Measurements from ENCODE around the gene L2HGDH. TPM values are rescaled to one million over a fixed set of nuclear protein-coding genes. Genes with fewer than 3 reads are reported as not detected.

The L2HGDH gene
- total RNA-seq, 1 donor from 2014 or later = 11.8 TPM

- intact Hi-C loops (cut with micrococcal nuclease) = no loop called here
These were observed 28.0 kb upstream of the L2HGDH start for GRCh38 chr14:50340045-50340444.

DNA sequence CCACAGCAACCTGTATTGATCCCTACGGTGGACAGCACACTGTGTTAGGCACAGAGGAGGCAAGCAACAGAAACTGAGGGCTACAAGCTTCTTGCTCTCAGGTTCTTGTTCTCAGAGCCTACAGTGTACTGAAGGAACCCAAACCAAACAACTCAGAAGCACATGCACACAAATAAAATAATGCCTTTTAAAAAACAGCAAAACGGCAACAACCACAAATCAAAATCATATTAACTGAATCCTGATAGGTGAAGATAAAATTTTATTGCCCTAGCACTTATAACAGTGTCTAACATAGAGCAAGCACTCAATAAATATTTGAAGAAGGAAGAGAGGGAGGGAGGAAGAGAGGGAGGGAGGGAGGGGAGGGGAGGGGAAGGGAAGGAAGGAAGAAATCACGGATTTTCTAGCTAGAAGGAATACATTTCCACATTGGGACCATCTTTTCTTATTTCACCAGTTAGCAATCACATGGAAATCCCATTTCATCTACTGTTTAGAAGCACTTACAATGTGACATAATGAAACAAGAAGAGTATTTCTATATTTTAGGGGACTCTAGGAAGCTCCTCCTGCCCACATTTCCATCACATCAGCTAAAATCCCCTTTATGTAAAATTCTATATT, 27.3 kb upstream of the L2HGDH start:
- intact Hi-C loops (cut with micrococcal nuclease) = no loop called here

DNA sequence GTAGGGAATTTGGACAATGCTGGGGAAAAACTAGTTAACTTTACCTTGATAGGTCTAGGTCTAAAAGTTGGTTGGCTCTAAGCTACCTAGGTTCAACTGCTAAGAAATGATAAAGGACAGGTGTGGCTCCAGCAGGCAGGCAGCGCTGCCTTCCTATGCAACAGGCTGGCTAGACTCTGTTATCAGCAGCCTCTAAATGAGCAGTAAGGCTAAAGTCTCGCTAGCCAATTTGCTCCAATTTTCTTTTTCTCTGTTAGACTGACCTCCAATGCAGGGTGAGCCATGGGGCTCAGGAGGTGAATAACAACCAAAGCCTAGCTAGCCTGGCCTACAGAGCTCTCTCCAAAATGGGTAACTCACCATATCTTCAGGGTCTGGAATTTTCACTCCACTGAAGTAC, 26.6 kb upstream of the L2HGDH start:
- intact Hi-C loops (cut with micrococcal nuclease) = no loop called here

DNA sequence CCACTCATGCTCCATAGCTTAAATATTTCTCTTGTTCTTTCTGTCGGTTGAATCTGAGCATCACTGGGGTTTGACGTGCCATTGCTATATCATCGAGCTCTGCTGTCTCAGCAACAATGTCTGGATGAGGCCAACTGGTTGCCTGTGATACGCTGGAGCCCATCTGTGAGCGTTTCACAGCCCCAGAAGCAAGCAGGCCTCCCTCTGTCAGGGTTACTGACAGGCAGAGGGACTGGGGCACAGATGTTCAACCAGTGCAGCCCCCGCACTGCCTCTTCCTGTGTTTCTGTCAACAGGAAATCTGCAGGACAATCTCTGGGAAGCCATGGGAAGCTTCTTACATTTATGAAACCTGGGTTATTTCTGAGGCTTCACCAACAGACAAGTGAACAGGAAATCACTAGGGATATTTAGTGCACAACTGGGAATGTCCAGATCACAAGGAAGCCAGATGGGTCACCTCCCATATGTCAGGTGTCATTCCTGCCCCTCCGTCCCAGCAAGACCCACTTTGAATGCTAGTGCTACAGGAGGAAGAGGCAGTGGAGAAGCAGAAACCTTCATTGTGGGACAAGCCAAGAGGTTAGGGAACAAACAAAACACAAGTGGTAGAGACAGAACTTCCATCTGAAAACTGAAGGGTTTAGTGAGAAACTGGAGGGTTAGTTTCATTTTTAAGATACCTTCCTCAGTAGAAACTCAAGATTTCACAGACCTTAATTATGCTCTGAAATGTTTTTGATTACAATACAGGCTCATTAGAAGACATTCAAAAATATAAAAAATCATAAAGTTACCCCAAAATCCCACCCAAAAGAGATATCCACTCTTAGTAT, 24.2 kb upstream of the L2HGDH start:
- intact Hi-C loops (cut with micrococcal nuclease) = no loop called here

DNA sequence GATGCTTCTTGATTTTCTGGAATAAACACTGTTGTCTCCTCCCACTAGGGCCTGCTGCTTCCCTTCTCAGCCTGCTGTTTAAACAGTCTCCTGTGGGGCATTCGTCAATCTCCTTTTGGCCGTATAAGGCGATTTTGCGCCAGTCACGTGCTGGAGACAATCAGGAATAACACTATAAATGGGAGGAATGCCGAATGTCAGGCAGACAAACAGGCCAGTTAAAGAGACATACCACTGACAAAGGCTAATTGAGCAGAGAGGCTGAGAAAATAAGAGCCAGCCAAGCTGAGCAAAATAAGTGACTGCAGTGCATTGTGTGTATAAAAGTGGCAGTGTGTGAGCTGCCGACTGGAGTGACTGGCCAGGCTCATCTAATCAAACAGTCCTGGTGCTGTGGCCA, 23.4 kb upstream of the L2HGDH start:
- intact Hi-C loops (cut with micrococcal nuclease) = no loop called here

- intact Hi-C loops (cut with micrococcal nuclease) = no loop called here
These were observed 22.2 kb upstream of the L2HGDH start for GRCh38 chr14:50334211-50334610.

DNA sequence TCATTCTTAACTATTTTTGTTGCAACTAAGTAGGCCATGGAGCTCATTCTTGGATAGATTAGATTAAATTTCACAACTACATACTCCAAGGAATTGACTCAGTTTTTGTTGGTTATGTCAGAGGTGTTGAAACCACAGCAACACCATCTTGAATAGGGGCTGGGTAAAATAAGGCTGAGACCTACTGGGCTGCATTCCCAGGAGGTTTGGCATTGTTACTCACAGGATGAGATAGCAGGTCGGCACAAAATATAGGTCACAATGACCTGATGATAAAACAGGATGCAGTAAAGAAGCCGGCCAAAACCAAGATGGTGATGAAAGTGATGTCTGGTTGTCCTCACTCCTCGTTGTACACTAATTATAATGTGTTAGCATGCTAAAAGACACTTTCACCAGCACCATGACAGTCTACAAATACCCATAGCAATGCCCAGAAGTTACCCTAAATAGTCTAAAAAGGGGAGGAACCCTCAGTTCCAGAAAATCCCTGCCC, 21.0 kb upstream of the L2HGDH start:
- intact Hi-C loops (cut with micrococcal nuclease) = no loop called here

- intact Hi-C loops (cut with micrococcal nuclease) = no loop called here
These were observed 19.6 kb upstream of the L2HGDH start for GRCh38 chr14:50331596-50331995.

GRCh38 chr14:50321009-50321660, 9.1 kb upstream of the L2HGDH start:
- intact Hi-C loops (cut with micrococcal nuclease) = loop anchor here (1.0 kb wide), 5 partner anchors 9 to 211 kb away; partner anchors contain the start of genes CDKL1, DMAC2L, L2HGDH and MAP4K5

GRCh38 chr14:50320283-50320682, 8.3 kb upstream of the L2HGDH start:
- intact Hi-C loops (cut with micrococcal nuclease) = no loop called here

- intact Hi-C loops (cut with micrococcal nuclease) = loop anchor here (10.0 kb wide), 2 partner anchors 545 to 695 kb away; partner anchors contain the start of genes MGAT2 and RPL36AL
These were observed 7.7 kb upstream of the L2HGDH start for GRCh38 chr14:50319721-50320120.

- intact Hi-C loops (cut with micrococcal nuclease) = loop anchor here (10.0 kb wide), 2 partner anchors 546 to 694 kb away; partner anchors contain the start of genes MGAT2 and RPL36AL
These were observed 7.3 kb upstream of the L2HGDH start for GRCh38 chr14:50319293-50319692.

GRCh38 chr14:50318031-50318626, 6.1 kb upstream of the L2HGDH start:
- intact Hi-C loops (cut with micrococcal nuclease) = loop anchor here (10.0 kb wide), 2 partner anchors 547 to 693 kb away; partner anchors contain the start of genes MGAT2 and RPL36AL

DNA sequence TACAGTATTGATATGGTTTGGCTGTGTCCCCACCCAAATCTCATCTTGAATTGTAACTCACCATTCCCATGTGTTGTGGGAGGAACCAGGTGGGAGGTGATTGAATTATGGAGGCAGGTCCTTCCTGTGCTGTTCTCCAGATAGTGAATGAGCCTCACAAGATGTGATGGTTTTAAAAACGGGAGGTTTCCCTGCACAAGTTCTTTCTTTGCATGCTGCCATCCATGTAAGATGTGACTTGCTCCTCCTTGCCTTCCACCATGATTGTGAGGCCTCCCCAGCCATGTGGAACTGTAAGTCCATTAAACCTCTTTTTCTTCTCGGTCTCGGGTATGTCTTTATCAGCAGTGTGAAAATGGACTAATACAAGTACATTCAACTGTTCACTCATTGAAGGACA, 2.1 kb upstream of the L2HGDH start:
- intact Hi-C loops (cut with micrococcal nuclease) = loop anchor here (5.0 to 10.0 kb wide), 3 partner anchors 463 to 689 kb away; partner anchors contain the start of genes MGAT2 and RPL36AL

DNA sequence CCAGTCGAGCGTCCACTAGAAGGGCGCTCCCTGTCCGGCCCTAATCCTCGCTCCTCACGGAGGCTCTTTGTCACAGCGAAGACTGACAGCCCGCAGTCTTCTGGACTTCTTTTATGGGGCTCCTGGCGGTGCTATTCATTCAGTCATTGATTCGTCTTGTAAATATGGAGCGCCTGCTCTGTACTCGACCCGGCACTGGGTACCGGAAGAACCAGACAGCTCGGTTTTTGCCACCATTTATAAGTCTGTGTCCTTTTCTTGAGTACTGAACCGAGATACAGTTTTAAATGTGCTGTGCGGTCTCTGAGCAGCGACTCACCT, 665 bp upstream of the L2HGDH start:
- intact Hi-C loops (cut with micrococcal nuclease) = loop anchor here (1.0 to 10.0 kb wide), 13 partner anchors 9 to 928 kb away; partner anchors contain the start of genes MAP4K5, MGAT2, NIN and RPL36AL

DNA sequence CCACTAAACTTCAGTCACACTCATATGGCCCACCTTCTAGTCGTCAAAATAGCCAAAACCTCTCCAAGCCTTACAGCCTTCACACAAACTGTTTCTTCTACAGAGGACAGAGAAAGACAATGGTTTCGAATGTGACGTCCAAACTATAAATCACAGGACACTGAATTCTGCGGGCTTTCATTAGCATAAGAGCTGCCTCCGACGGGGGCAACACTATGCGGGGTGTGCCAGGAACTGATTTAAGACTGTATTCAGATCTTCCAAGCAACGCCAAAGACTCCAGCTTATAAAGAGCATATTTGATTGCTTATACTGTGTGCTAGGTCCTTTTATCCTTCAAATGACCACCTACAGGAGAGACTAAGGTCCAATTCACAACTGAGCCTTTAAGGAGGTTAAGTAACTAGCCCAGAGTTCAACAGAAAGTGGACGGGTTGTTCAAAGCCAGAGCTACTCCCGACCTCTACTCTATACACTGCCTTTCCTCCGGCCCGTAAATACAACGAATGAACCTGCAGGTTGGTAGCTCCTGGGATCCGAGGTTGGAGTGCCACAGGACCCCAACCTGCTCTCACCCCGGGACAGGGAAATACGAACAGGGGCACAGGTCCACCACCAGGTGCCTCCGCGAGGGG, 575 bp downstream of the L2HGDH start:
- intact Hi-C loops (cut with micrococcal nuclease) = loop anchor here (5.0 to 10.0 kb wide), 3 partner anchors 466 to 687 kb away; partner anchors contain the start of genes MGAT2 and RPL36AL

- intact Hi-C loops (cut with micrococcal nuclease) = loop anchor here (5.0 to 10.0 kb wide), 3 partner anchors 467 to 686 kb away; partner anchors contain the start of genes MGAT2 and RPL36AL
These were observed 1.6 kb downstream of the L2HGDH start for GRCh38 chr14:50310445-50310844.

GRCh38 chr14:50308363-50308915, 3.6 kb downstream of the L2HGDH start:
- intact Hi-C loops (cut with micrococcal nuclease) = no loop called here

GRCh38 chr14:50303744-50304471, 8.1 kb downstream of the L2HGDH start:
- intact Hi-C loops (cut with micrococcal nuclease) = no loop called here

GRCh38 chr14:50301914-50302313, 10.1 kb downstream of the L2HGDH start:
- intact Hi-C loops (cut with micrococcal nuclease) = no loop called here
